Measurements from ENCODE around the gene ZNF883. TPM values are rescaled to one million over a fixed set of nuclear protein-coding genes. Genes with fewer than 3 reads are reported as not detected.

ZNF883 gene
- total and polyA plus RNA-seq, 2 donors (not counting 3 experiments of a cell fraction or from before 2014, with no cell fraction given), result 0.15 TPM; not detected in 1

DNA sequence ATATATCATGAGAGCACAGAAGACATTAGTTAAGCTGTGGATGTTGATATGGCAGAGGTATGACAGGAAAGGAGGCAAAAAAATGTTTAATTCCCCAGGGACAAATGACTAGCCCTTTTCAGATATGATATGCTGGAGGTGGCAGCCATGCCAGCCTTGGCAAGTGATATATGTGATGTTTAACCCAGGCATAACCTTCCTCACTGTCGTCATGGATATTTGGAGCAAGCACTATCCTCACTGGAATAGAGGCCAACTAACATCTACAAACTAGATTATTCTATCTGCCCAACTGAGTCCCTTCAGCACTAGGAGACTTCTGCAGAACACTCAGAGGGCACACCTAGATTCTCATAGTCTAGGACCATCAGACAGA, 94.0 kb downstream of the ZNF883 start:
- Histone ChIP-seq H3K4me1 (ENCODE audit: control insufficient read depth, extremely low read depth, insufficient read depth, low read length) (no peaks in the 10 kb centered on the region), H3K9me3 (replicated peaks; ENCODE audit: control insufficient read depth, insufficient read depth, low read length) (no peaks in the 10 kb centered on the region), H2AFZ (ENCODE audit: low read depth, low read length) (no peak overlapping the region), H3K79me2 (ENCODE audit: control insufficient read depth, insufficient read depth, low read length) (no peaks in the 10 kb centered on the region), H3K27me3 (ENCODE audit: control insufficient read depth in 2 of 2, insufficient read depth in 2 of 2, low read length in 2 of 2) (peaks cover 5 to 19% of the 10 kb centered on the region in 2 experiments), H3K9me1 (replicated peaks; ENCODE audit: control insufficient read depth, extremely low read depth, insufficient read depth, low read length) (no peaks in the 10 kb centered on the region), H3K36me3 (ENCODE audit: control insufficient read depth in 2 of 2, extremely low read depth in 1 of 2, insufficient read depth in 2 of 2, low read length in 2 of 2) (no peaks in the 10 kb centered on the region), H3K4me2 (ENCODE audit: insufficient read depth, low read length) (no peak overlapping the region), H3K9ac (replicated peaks; ENCODE audit: extremely low read depth, insufficient read depth, low read length) (no peak overlapping the region), H3K4me3 (replicated peaks in 1 of 3; ENCODE audit: insufficient read depth in 1 of 3, low read depth in 1 of 3, low read length in 3 of 3) (no peak overlapping the region), H4K20me1 (replicated peaks; ENCODE audit: control insufficient read depth, extremely low read depth, insufficient read depth, low read length) (no peaks in the 10 kb centered on the region), H3K27ac (ENCODE audit: insufficient read depth, low read depth, low read length) (no peak overlapping the region)
- no peak for TF ChIP-seq FOS (IDR thresholded peaks at IDR 0.05; ENCODE audit: borderline replicate concordance, insufficient read depth, low read length)
- TF ChIP-seq, protein P1, sequence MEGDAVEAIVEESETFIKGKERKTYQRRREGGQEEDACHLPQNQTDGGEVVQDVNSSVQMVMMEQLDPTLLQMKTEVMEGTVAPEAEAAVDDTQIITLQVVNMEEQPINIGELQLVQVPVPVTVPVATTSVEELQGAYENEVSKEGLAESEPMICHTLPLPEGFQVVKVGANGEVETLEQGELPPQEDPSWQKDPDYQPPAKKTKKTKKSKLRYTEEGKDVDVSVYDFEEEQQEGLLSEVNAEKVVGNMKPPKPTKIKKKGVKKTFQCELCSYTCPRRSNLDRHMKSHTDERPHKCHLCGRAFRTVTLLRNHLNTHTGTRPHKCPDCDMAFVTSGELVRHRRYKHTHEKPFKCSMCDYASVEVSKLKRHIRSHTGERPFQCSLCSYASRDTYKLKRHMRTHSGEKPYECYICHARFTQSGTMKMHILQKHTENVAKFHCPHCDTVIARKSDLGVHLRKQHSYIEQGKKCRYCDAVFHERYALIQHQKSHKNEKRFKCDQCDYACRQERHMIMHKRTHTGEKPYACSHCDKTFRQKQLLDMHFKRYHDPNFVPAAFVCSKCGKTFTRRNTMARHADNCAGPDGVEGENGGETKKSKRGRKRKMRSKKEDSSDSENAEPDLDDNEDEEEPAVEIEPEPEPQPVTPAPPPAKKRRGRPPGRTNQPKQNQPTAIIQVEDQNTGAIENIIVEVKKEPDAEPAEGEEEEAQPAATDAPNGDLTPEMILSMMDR (IDR thresholded peaks at IDR 0.05; ENCODE audit: extremely low read depth in 1 of 2, insufficient read depth in 1 of 2, low read depth in 1 of 2, low read length in 2 of 2), result no peak
- TF ChIP-seq POLR2AphosphoS5 (IDR thresholded peaks at IDR 0.05; ENCODE audit: insufficient read depth, low read depth, low read length), result no peak
- dilution Hi-C loops (cut with MboI; ENCODE audit: extremely low pct_ligation_motif_present, low sequenced_read_pairs), result no loop called here
- POLR2A ChIA-PET, result no interaction called here
- FAIRE-seq (no peak), DNase-seq (ENCODE audit: low read depth, low spot score) (no peak)
- no TSS peak for BruUV-seq (replicated peaks)
- intact Hi-C loops (cut with micrococcal nuclease), result no loop called here
- CTCF ChIA-PET, result interaction anchor here (1.0 kb wide), 1 partner anchor 15 kb away, joined by 3 read pairs; no protein-coding TSS in a partner anchor

GRCh38 chr9:112917047-112917986, 94.7 kb downstream of the ZNF883 start:
- Histone ChIP-seq H3K4me3 (replicated peaks in 1 of 3; ENCODE audit: insufficient read depth in 1 of 3, low read depth in 1 of 3, low read length in 3 of 3) (no peak overlapping the region), H2AFZ (ENCODE audit: low read depth, low read length) (no peak overlapping the region), H4K20me1 (replicated peaks; ENCODE audit: control insufficient read depth, extremely low read depth, insufficient read depth, low read length) (no peaks in the 10 kb centered on the region), H3K4me1 (ENCODE audit: control insufficient read depth, extremely low read depth, insufficient read depth, low read length) (no peaks in the 10 kb centered on the region), H3K9me3 (replicated peaks; ENCODE audit: control insufficient read depth, insufficient read depth, low read length) (no peaks in the 10 kb centered on the region), H3K36me3 (ENCODE audit: control insufficient read depth in 2 of 2, extremely low read depth in 1 of 2, insufficient read depth in 2 of 2, low read length in 2 of 2) (no peaks in the 10 kb centered on the region), H3K9ac (replicated peaks; ENCODE audit: extremely low read depth, insufficient read depth, low read length) (no peak overlapping the region), H3K27ac (ENCODE audit: insufficient read depth, low read depth, low read length) (no peak overlapping the region), H3K27me3 (ENCODE audit: control insufficient read depth in 2 of 2, insufficient read depth in 2 of 2, low read length in 2 of 2) (peaks cover 5 to 19% of the 10 kb centered on the region in 2 experiments), H3K79me2 (ENCODE audit: control insufficient read depth, insufficient read depth, low read length) (no peaks in the 10 kb centered on the region), H3K9me1 (replicated peaks; ENCODE audit: control insufficient read depth, extremely low read depth, insufficient read depth, low read length) (no peaks in the 10 kb centered on the region), H3K4me2 (ENCODE audit: insufficient read depth, low read length) (no peak overlapping the region)
- TF ChIP-seq POLR2AphosphoS5 (IDR thresholded peaks at IDR 0.05; ENCODE audit: insufficient read depth, low read depth, low read length) (no peak), JUN (IDR thresholded peaks at IDR 0.05; ENCODE audit: borderline replicate concordance, insufficient read depth, insufficient read length, low read depth) (no peak), GATA2 (IDR thresholded peaks at IDR 0.05; ENCODE audit: insufficient read depth, insufficient read length, low read depth, low read length) (no peak), FOS (IDR thresholded peaks at IDR 0.05; ENCODE audit: borderline replicate concordance, insufficient read depth, low read length) (no peak), EZH2 (IDR thresholded peaks at IDR 0.05; ENCODE audit: borderline replicate concordance, low read depth, low read length, severe bottlenecking) (no peak), MYC (IDR thresholded peaks at IDR 0.05; ENCODE audit: low read depth, low read length) (no peak), MAX (IDR thresholded peaks at IDR 0.05; ENCODE audit: insufficient read depth, insufficient read length) (no peak), POLR2A (IDR thresholded peaks at IDR 0.05; ENCODE audit: low read depth, low read length) (no peak)
- TF ChIP-seq, protein P1 (IDR thresholded peaks at IDR 0.05; ENCODE audit: extremely low read depth in 1 of 2, insufficient read depth in 1 of 2, low read depth in 1 of 2, low read length in 2 of 2), result no peak
- intact Hi-C loops (cut with micrococcal nuclease), result no loop called here
- POLR2A ChIA-PET, result no interaction called here
- no peak for DNase-seq (ENCODE audit: low read depth, low spot score)
- FAIRE-seq, result no peak
- no TSS peak for BruUV-seq (replicated peaks)
- CTCF ChIA-PET, result interaction anchor here (1.0 kb wide), 1 partner anchor 14 kb away, joined by 3 read pairs; no protein-coding TSS in a partner anchor
- dilution Hi-C loops (cut with MboI; ENCODE audit: extremely low pct_ligation_motif_present, low sequenced_read_pairs), result no loop called here

All from endothelial cell of umbilical vein (primary cell).